ENCODE data around the gene TRPM2. TPM values are rescaled to one million over a fixed set of nuclear protein-coding genes. Genes with fewer than 3 reads are reported as not detected.

Gene TRPM2
- total RNA-seq, 1 donor = not detected

DNA sequence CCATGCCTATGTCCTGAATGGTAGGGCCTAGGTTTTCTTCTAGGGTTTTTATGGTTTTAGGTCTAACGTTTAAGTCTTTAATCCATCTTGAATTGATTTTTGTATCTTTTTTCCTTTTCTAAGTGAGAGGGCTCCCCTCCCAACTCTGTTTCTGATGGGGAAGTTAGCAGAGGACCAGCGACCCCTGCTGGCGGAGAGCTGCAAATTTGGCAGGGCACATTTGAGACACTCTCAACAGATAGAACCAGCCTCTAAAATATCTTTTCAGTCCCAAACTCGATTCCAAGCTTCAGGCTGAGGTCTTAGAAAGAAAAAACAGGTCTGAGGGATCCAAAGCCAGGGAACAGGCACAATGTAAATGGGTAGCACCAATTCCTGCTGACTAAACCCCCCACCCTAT is 134.4 kb downstream of the TRPM2 start:
- DNase-seq (ENCODE audit: low read depth) = peak; percentile 21
- TF ChIP-seq, protein P1, sequence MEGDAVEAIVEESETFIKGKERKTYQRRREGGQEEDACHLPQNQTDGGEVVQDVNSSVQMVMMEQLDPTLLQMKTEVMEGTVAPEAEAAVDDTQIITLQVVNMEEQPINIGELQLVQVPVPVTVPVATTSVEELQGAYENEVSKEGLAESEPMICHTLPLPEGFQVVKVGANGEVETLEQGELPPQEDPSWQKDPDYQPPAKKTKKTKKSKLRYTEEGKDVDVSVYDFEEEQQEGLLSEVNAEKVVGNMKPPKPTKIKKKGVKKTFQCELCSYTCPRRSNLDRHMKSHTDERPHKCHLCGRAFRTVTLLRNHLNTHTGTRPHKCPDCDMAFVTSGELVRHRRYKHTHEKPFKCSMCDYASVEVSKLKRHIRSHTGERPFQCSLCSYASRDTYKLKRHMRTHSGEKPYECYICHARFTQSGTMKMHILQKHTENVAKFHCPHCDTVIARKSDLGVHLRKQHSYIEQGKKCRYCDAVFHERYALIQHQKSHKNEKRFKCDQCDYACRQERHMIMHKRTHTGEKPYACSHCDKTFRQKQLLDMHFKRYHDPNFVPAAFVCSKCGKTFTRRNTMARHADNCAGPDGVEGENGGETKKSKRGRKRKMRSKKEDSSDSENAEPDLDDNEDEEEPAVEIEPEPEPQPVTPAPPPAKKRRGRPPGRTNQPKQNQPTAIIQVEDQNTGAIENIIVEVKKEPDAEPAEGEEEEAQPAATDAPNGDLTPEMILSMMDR (IDR thresholded peaks at IDR 0.05; ENCODE audit: insufficient read depth, low read length) = peak; percentile 55
- H3K4me3 ChIP-seq (ENCODE audit: low read depth, low read length) = no peak overlapping the region

DNA sequence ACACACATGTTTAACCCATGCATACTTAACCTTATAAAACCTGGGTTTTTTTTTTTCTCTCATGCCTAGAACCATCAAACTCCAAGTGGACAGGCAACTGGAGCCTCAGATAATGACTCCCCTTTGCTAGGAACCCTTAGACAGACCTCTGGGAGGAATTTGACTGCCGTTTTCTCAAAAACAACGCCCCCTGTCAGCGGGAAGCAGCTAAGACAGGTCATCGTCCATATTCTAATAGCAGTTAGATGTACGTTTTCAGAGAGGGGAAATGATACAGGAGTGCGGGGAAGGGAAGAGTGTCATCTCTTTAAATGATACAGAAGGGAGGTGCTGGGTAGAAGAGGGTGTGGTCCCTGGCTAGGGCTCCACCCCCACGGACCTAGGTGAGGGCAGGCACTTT is 136.5 kb downstream of the TRPM2 start:
- TF ChIP-seq, protein P1 (IDR thresholded peaks at IDR 0.05; ENCODE audit: insufficient read depth, low read length) = no peak
- no peak for DNase-seq (ENCODE audit: low read depth)
- H3K4me3 ChIP-seq (ENCODE audit: low read depth, low read length) = no peak overlapping the region

DNA sequence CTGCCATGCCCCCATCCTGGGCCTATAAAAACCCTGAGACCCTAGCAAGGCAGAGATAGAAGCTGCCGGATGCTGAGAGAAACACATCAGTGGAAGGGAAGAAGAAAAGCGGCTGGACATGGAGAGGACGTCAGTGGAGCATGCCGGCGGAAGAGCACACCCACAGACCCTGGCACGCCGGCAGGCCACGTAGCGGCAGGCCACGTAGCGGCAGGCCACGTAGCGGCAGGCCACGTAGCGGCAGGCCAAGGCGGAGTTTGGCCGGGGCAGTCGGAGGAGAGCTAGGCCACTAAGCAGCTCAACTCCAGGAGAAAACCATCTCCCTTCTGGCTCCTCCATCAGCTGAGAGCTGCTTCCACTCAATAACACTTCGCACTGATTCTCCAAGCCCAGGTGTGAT is 137.0 kb downstream of the TRPM2 start:
- H3K4me3 ChIP-seq (ENCODE audit: low read depth, low read length) = no peak overlapping the region
- no peak for DNase-seq (ENCODE audit: low read depth)
- TF ChIP-seq, protein P1 (IDR thresholded peaks at IDR 0.05; ENCODE audit: insufficient read depth, low read length) = no peak

DNA sequence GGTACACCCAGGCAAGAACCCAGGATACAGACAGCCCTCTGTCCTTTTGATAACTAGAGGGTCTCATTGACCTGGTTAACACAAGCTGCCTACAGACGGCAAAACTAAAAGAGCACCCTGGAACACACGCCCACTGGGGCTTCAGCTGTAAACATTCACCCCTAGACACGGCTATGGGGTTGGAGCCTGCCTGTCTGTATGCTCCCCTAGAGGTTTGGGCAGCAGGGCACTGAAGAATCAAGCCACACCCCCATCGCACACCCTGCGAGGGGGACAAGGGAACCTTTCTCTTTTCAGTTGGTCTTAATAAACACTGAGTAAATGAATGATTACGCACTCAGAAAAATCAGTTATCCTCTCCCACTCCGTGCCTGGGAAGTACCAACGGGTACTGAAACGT is 137.4 kb downstream of the TRPM2 start:
- DNase-seq (ENCODE audit: low read depth) = no peak
- H3K4me3 ChIP-seq (ENCODE audit: low read depth, low read length) = no peak overlapping the region
- TF ChIP-seq, protein P1 (IDR thresholded peaks at IDR 0.05; ENCODE audit: insufficient read depth, low read length) = no peak

Small RNAs within 50 kb of the gene (small RNA-seq; reads per million reads assigned to genes)
- gene RF00285 = not detected

Other genes with a start within 250 kb of the TRPM2 start
- 0.98 and 4.0 TPM in 2 replicates for gene PWP2, start 246.2 kb upstream of the TRPM2 start, total RNA-seq (ENCODE audit: low replicate concordance)
- 11.1 and 28.3 TPM in 2 replicates for gene GATD3, start 219.9 kb upstream of the TRPM2 start, total RNA-seq (ENCODE audit: low replicate concordance)
- gene ICOSLG, start 112.7 kb upstream of the TRPM2 start, total RNA-seq (ENCODE audit: low replicate concordance) = 0.09 TPM in 1 of 2 replicates, not detected in the other
- gene DNMT3L, start 91.7 kb upstream of the TRPM2 start, total RNA-seq (ENCODE audit: low replicate concordance) = not detected in 2 replicates
- not detected in 2 replicates for gene AIRE, start 67.7 kb upstream of the TRPM2 start, total RNA-seq (ENCODE audit: low replicate concordance)
- 96.8 and 114 TPM in 2 replicates for gene PFKL, start 53.6 kb upstream of the TRPM2 start, total RNA-seq (ENCODE audit: low replicate concordance)
- gene CFAP410, start 14.2 kb upstream of the TRPM2 start, total RNA-seq (ENCODE audit: low replicate concordance) = 9.4 and 17.7 TPM in 2 replicates
- gene LRRC3, start 101.9 kb downstream of the TRPM2 start, total RNA-seq (ENCODE audit: low replicate concordance) = 0.16 and 0.45 TPM in 2 replicates
- not detected in 2 replicates for gene KRTAP10-1, start 186.6 kb downstream of the TRPM2 start, total RNA-seq (ENCODE audit: low replicate concordance)
- not detected in 2 replicates for gene KRTAP10-2, start 197.9 kb downstream of the TRPM2 start, total RNA-seq (ENCODE audit: low replicate concordance)
- gene KRTAP10-3, start 205.2 kb downstream of the TRPM2 start, total RNA-seq (ENCODE audit: low replicate concordance) = not detected in 2 replicates
- not detected in 2 replicates for gene KRTAP10-4, start 220.1 kb downstream of the TRPM2 start, total RNA-seq (ENCODE audit: low replicate concordance)
- not detected in 2 replicates for gene KRTAP10-5, start 227.0 kb downstream of the TRPM2 start, total RNA-seq (ENCODE audit: low replicate concordance)
- not detected in 2 replicates for gene KRTAP10-6, start 238.9 kb downstream of the TRPM2 start, total RNA-seq (ENCODE audit: low replicate concordance)
- not detected in 2 replicates for gene KRTAP10-7, start 247.0 kb downstream of the TRPM2 start, total RNA-seq (ENCODE audit: low replicate concordance)